ENCODE data around the gene ACKR3. TPM values are rescaled to one million over a fixed set of nuclear protein-coding genes. Genes with fewer than 3 reads are reported as not detected.

Gene ACKR3
- total and polyA plus RNA-seq, 2 donors (not counting 1 experiment from before 2014, with no cell fraction given) = 7.1 to 15.3 TPM

- Mint-ChIP-seq H3K27ac (no peak overlapping the region), H3K4me3 (no peak overlapping the region), H3K4me1 (no peaks in the 10 kb centered on the region), H3K9me3 (ENCODE audit: insufficient read depth) (no peaks in the 10 kb centered on the region), H3K27me3 (peaks cover 46% of the 10 kb centered on the region)
- DNase-seq (no peak), ATAC-seq (ENCODE audit: low read depth) (no peak)
- no peak overlapping the region for H2AFZ ChIP-seq (ENCODE audit: insufficient read depth, low read depth, low read length, poor library complexity, severe bottlenecking)
- H3K9ac ChIP-seq (ENCODE audit: low read length) = no peak overlapping the region
- H3K79me2 ChIP-seq (ENCODE audit: control insufficient read depth, insufficient read depth, low read length) = no peaks in the 10 kb centered on the region
- 95% methylated on average over 3 of the region's 3 CpGs for WGBS (ENCODE audit: insufficient coverage)
- ChIA-PET POLR2A (no interaction called here), CTCF (no interaction called here)
- H3K27me3 ChIP-seq (replicated peaks in 1 of 4; ENCODE audit: control extremely low read depth in 1 of 4, control insufficient read depth in 3 of 4, insufficient read depth in 4 of 4, low read length in 3 of 4) = peaks cover 0 to 11% (median 0%) of the 10 kb centered on the region in 4 experiments
- H3K4me3 ChIP-seq (ENCODE audit: control extremely low read depth in 1 of 5, extremely low read depth in 1 of 5, insufficient read depth in 1 of 5, low read depth in 2 of 5, low read length in 4 of 5) = no peak overlapping the region
- no peaks in the 10 kb centered on the region for H3K9me3 ChIP-seq (ENCODE audit: control extremely low read depth in 1 of 3, control insufficient read depth in 2 of 3, insufficient read depth in 1 of 3, low read length in 2 of 3)
- intact Hi-C loops (cut with micrococcal nuclease) = no loop called here
- H3K36me3 ChIP-seq (replicated peaks in 1 of 2; ENCODE audit: control extremely low read depth in 1 of 2, control insufficient read depth in 1 of 2, extremely low read depth in 1 of 2, insufficient read depth in 2 of 2, low read length in 1 of 2) = no peaks in the 10 kb centered on the region
- no peak overlapping the region for H3K27ac ChIP-seq (ENCODE audit: low read length in 2 of 2)
- no peak overlapping the region for H3K4me2 ChIP-seq (replicated peaks; ENCODE audit: low read depth, low read length, poor library complexity, severe bottlenecking)
- H4K20me1 ChIP-seq (ENCODE audit: control insufficient read depth, insufficient read depth, low read length, poor library complexity, severe bottlenecking) = no peaks in the 10 kb centered on the region
- TF ChIP-seq CTCF (IDR thresholded peaks at IDR 0.05) = no peak
- TF ChIP-seq EZH2 (IDR thresholded peaks at IDR 0.05; ENCODE audit: borderline replicate concordance, insufficient read depth, low read depth, low read length, poor library complexity, severe bottlenecking) = no peak
- H3K4me1 ChIP-seq (ENCODE audit: control insufficient read depth in 2 of 2, insufficient read depth in 2 of 2, low read length in 2 of 2) = no peaks in the 10 kb centered on the region
These were observed 39.1 kb downstream of the ACKR3 start for GRCh38 chr2:236608710-236609109.

GRCh38 chr2:236610991-236611821 is 41.6 kb downstream of the ACKR3 start:
- ChIA-PET CTCF (interaction anchor here (1.2 kb wide), 1 partner anchor 97 kb away, joined by 4 read pairs; no protein-coding TSS in a partner anchor), POLR2A (no interaction called here)
- no peak overlapping the region for H3K27ac Mint-ChIP-seq
- Histone ChIP-seq H3K9me3 (ENCODE audit: control extremely low read depth in 1 of 3, control insufficient read depth in 2 of 3, insufficient read depth in 1 of 3, low read length in 2 of 3) (no peaks in the 10 kb centered on the region), H3K9ac (ENCODE audit: low read length) (no peak overlapping the region), H3K36me3 (replicated peaks in 1 of 2; ENCODE audit: control extremely low read depth in 1 of 2, control insufficient read depth in 1 of 2, extremely low read depth in 1 of 2, insufficient read depth in 2 of 2, low read length in 1 of 2) (no peaks in the 10 kb centered on the region), H3K79me2 (ENCODE audit: control insufficient read depth, insufficient read depth, low read length) (no peaks in the 10 kb centered on the region), H4K20me1 (ENCODE audit: control insufficient read depth, insufficient read depth, low read length, poor library complexity, severe bottlenecking) (no peaks in the 10 kb centered on the region), H3K27ac (ENCODE audit: low read length in 2 of 2) (no peak overlapping the region), H2AFZ (ENCODE audit: insufficient read depth, low read depth, low read length, poor library complexity, severe bottlenecking) (no peak overlapping the region), H3K27me3 (replicated peaks in 1 of 4; ENCODE audit: control extremely low read depth in 1 of 4, control insufficient read depth in 3 of 4, insufficient read depth in 4 of 4, low read length in 3 of 4) (peaks cover 0 to 11% (median 0%) of the 10 kb centered on the region in 4 experiments), H3K4me2 (replicated peaks; ENCODE audit: low read depth, low read length, poor library complexity, severe bottlenecking) (no peak overlapping the region), H3K4me1 (ENCODE audit: control insufficient read depth in 2 of 2, insufficient read depth in 2 of 2, low read length in 2 of 2) (no peaks in the 10 kb centered on the region), H3K4me3 (ENCODE audit: control extremely low read depth in 1 of 5, extremely low read depth in 1 of 5, insufficient read depth in 1 of 5, low read depth in 2 of 5, low read length in 4 of 5) (no peak overlapping the region)
- WGBS (ENCODE audit: insufficient coverage) = 88% methylated on average over 6 of the region's 8 CpGs
- peaks cover 32% of the 10 kb centered on the region for H3K27me3 Mint-ChIP-seq
- intact Hi-C loops (cut with micrococcal nuclease) = no loop called here
- H3K9me3 Mint-ChIP-seq (ENCODE audit: insufficient read depth) = no peaks in the 10 kb centered on the region
- no peak overlapping the region for H3K4me3 Mint-ChIP-seq
- ATAC-seq (ENCODE audit: low read depth) (no peak), DNase-seq (no peak)
- no peak for TF ChIP-seq EZH2 (IDR thresholded peaks at IDR 0.05; ENCODE audit: borderline replicate concordance, insufficient read depth, low read depth, low read length, poor library complexity, severe bottlenecking)
- TF ChIP-seq CTCF (IDR thresholded peaks at IDR 0.05) = no peak
- no peaks in the 10 kb centered on the region for H3K4me1 Mint-ChIP-seq
